Mesothelial cell of epicardium (in vitro differentiated cells): ENCODE data around the gene FGGY. TPM values are rescaled to one million over a fixed set of nuclear protein-coding genes. Genes with fewer than 3 reads are reported as not detected.
"Not testable (repeated sequence)": the region's sequence is repeated elsewhere in the genome, so short reads cannot be mapped to it uniquely, and the experiment has no call there.

Source experiments
- DNase-seq, 2 experiments: peaks; one replicate each; pipeline ENCODE4 v3.0.0; 2021; ENCODE audit warnings: low spot score in 2 of 2; ENCODE audit not compliant: unreplicated experiment in 2 of 2
- H3K27ac Mint-ChIP-seq: 2 replicates; pipeline ENCODE4 v1.8.0; 2021; ENCODE audit warnings: mixed read lengths
- H3K27me3 Mint-ChIP-seq: 2 replicates; pipeline ENCODE4 v1.8.0; 2021; ENCODE audit warnings: low read depth, mixed read lengths
- H3K36me3 Mint-ChIP-seq: 2 replicates; pipeline ENCODE4 v1.8.0; 2021; ENCODE audit warnings: mixed read lengths
- H3K4me1 Mint-ChIP-seq: 2 replicates; pipeline ENCODE4 v1.8.0; 2021; ENCODE audit warnings: mixed read lengths
- H3K4me3 Mint-ChIP-seq: 2 replicates; pipeline ENCODE4 v1.8.0; 2021; ENCODE audit warnings: mild to moderate bottlenecking, moderate library complexity, mixed read lengths
- H3K9me3 Mint-ChIP-seq: 2 replicates; pipeline ENCODE4 v1.8.0; 2021; ENCODE audit warnings: mixed read lengths
- CTCF ChIP-seq: fragments of 200-600 bp; sonication (generic); IDR thresholded peaks from one replicate; pipeline ENCODE4 v1.5.0; 2021; ENCODE audit warnings: antibody characterized with exemption; ENCODE audit not compliant: unreplicated experiment
- total RNA-seq: library from RNA; stranded (reverse); gene quantifications from 3 replicates; pipeline ENCODE4 v1.2.1, GENCODE V29; 2021

Gene FGGY
- total RNA-seq, 1 donor from 2014 or later, result 21.8 TPM

GRCh38 chr1:59528900-59529299 is 232.0 kb downstream of the FGGY start:
- H3K27ac Mint-ChIP-seq, result no peak overlapping the region
- no peaks in the 10 kb centered on the region for H3K27me3 Mint-ChIP-seq
- no peak for TF ChIP-seq CTCF

GRCh38 chr1:59530119-59530518 is 233.2 kb downstream of the FGGY start:
- Mint-ChIP-seq H3K27me3 (no peaks in the 10 kb centered on the region), H3K9me3 (peaks cover 12% of the 10 kb centered on the region), H3K4me1 (peaks cover 9% of the 10 kb centered on the region), H3K4me3 (no peak overlapping the region), H3K27ac (no peak overlapping the region), H3K36me3 (peaks cover 10% of the 10 kb centered on the region)
- TF ChIP-seq CTCF, result no peak
- no peak for DNase-seq

More at GRCh38 chr1:59528900-59529299, 232.0 kb downstream of the FGGY start:
- Mint-ChIP-seq H3K9me3 (peaks cover 9% of the 10 kb centered on the region), H3K4me3 (no peak overlapping the region), H3K36me3 (peaks cover 8% of the 10 kb centered on the region), H3K4me1 (peaks cover 9% of the 10 kb centered on the region)
- no peak for DNase-seq

DNA sequence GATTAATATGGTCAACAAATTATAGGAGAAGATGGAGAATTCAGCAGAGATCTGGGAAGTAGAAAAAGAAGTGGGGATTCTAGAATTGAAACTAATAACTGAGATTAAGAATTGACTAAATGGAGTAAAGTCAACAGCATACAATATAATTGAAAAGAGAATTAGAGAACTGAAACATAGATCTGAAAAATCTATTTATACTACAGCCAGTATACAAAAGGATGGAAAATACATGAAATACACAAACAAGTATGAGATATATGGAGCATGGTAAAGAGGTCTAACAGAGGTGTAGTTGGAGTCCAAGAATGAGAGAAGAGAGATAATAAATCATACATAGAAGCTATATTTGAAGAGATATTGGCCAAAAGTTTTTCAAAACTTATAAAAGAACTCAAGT is 235.2 kb downstream of the FGGY start:
- Mint-ChIP-seq H3K27me3 (no peaks in the 10 kb centered on the region), H3K27ac (no peak overlapping the region), H3K4me1 (peaks cover 6% of the 10 kb centered on the region), H3K36me3 (peaks cover 10% of the 10 kb centered on the region), H3K4me3 (no peak overlapping the region), H3K9me3 (peaks cover 16% of the 10 kb centered on the region)
- TF ChIP-seq CTCF, result no peak
- no peak for DNase-seq

- not testable (repeated sequence) for H3K27ac Mint-ChIP-seq, DNase-seq, H3K4me3 Mint-ChIP-seq, H3K36me3 Mint-ChIP-seq, H3K9me3 Mint-ChIP-seq, H3K4me1 Mint-ChIP-seq, H3K27me3 Mint-ChIP-seq
Observed at GRCh38 chr1:59538476-59538875, 241.6 kb downstream of the FGGY start.

DNA sequence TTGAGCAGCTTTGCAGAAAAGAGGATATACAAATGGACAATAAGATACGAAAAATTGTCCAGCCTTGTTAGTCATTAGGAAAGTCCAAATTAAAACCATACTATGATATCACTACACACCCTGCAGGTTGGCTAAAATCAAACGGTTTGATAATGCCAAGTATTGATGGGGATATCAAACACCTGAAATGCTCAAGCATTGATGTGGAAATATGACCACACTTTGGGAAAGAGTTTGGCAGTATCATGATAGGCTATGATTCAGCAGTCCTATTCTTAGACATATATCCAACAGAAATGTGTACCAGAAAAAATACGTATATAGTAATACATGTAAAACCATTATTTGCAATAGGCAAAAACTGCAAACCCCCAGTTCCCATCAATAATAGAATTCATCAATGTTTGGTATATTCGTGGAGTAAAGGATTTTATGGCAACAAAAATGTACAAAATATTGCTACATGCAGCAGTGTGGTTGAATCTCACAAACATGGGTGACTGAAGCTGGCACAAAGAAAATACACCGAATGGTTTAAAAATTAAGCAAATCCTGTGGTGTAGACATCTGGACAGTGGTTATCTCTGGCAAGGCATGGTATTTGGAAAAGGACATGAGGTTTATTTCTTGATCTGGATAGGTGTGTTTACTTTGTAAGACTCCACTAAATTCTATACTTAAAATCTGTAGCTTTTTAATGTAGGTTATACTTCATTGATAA is 243.2 kb downstream of the FGGY start:
- H3K4me1 Mint-ChIP-seq, result peaks cover 25% of the 10 kb centered on the region
- H3K9me3 Mint-ChIP-seq, result peaks cover 4% of the 10 kb centered on the region
- DNase-seq, result no peak
- H3K27me3 Mint-ChIP-seq, result no peaks in the 10 kb centered on the region
- no peak for TF ChIP-seq CTCF
- no peak overlapping the region for H3K4me3 Mint-ChIP-seq
- no peak overlapping the region for H3K27ac Mint-ChIP-seq
- H3K36me3 Mint-ChIP-seq, result peaks cover 2% of the 10 kb centered on the region

- H3K27ac Mint-ChIP-seq, result no peak overlapping the region
- H3K27me3 Mint-ChIP-seq, result no peaks in the 10 kb centered on the region
- H3K9me3 Mint-ChIP-seq, result peaks cover 2% of the 10 kb centered on the region
- H3K36me3 Mint-ChIP-seq, result peaks cover 2% of the 10 kb centered on the region
- no peak overlapping the region for H3K4me3 Mint-ChIP-seq
- no peak for DNase-seq
- TF ChIP-seq CTCF, result no peak
- peaks cover 35% of the 10 kb centered on the region for H3K4me1 Mint-ChIP-seq
Observed at GRCh38 chr1:59541161-59541560, 244.3 kb downstream of the FGGY start.
